Measurements from ENCODE around the gene CATSPERZ.
"Not testable (repeated sequence)": the region's sequence is repeated elsewhere in the genome, so short reads cannot be mapped to it uniquely, and the experiment has no call there.

The CATSPERZ gene

GRCh38 chr11:64318766-64319761 is 18.9 kb downstream of the CATSPERZ start:
- TF ChIP-seq POLR2AphosphoS5 (IDR thresholded peaks at IDR 0.05; ENCODE audit: low read depth, low read length) (no peak), POLR2A (IDR thresholded peaks at IDR 0.05; ENCODE audit: low read depth, low read length) (no peak), TAF1 (IDR thresholded peaks at IDR 0.05; ENCODE audit: borderline replicate concordance, low read depth, low read length) (no peak)
- peak; percentile 54 for FAIRE-seq
- DNase-seq (ENCODE audit: insufficient read length), result no peak

- no peak for DNase-seq (ENCODE audit: insufficient read length)
- TF ChIP-seq POLR2AphosphoS5 (IDR thresholded peaks at IDR 0.05; ENCODE audit: low read depth, low read length) (no peak), POLR2A (IDR thresholded peaks at IDR 0.05; ENCODE audit: low read depth, low read length) (no peak), TAF1 (IDR thresholded peaks at IDR 0.05; ENCODE audit: borderline replicate concordance, low read depth, low read length) (no peak)
- no peak for FAIRE-seq
Measured at GRCh38 chr11:64320556-64320955, 20.4 kb downstream of the CATSPERZ start.

- TF ChIP-seq POLR2A (IDR thresholded peaks at IDR 0.05; ENCODE audit: low read depth, low read length) (no peak), POLR2AphosphoS5 (IDR thresholded peaks at IDR 0.05; ENCODE audit: low read depth, low read length) (no peak), TAF1 (IDR thresholded peaks at IDR 0.05; ENCODE audit: borderline replicate concordance, low read depth, low read length) (no peak)
- FAIRE-seq (no peak), DNase-seq (ENCODE audit: insufficient read length) (no peak)
Measured at GRCh38 chr11:64321026-64321425, 20.9 kb downstream of the CATSPERZ start.

- DNase-seq (ENCODE audit: insufficient read length) (no peak), FAIRE-seq (no peak)
- no peak for TF ChIP-seq POLR2A (IDR thresholded peaks at IDR 0.05; ENCODE audit: low read depth, low read length)
- no peak for TF ChIP-seq POLR2AphosphoS5 (IDR thresholded peaks at IDR 0.05; ENCODE audit: low read depth, low read length)
- TF ChIP-seq TAF1 (IDR thresholded peaks at IDR 0.05; ENCODE audit: borderline replicate concordance, low read depth, low read length), result no peak
Measured at GRCh38 chr11:64321533-64321932, 21.4 kb downstream of the CATSPERZ start.

GRCh38 chr11:64322925-64323260 is 22.7 kb downstream of the CATSPERZ start:
- TF ChIP-seq POLR2AphosphoS5 (IDR thresholded peaks at IDR 0.05; ENCODE audit: low read depth, low read length), result no peak
- TF ChIP-seq TAF1 (IDR thresholded peaks at IDR 0.05; ENCODE audit: borderline replicate concordance, low read depth, low read length), result no peak
- TF ChIP-seq POLR2A (IDR thresholded peaks at IDR 0.05; ENCODE audit: low read depth, low read length), result no peak
- DNase-seq (ENCODE audit: insufficient read length) (no peak), FAIRE-seq (no peak)

- DNase-seq (ENCODE audit: insufficient read length) (no peak), FAIRE-seq (no peak)
- TF ChIP-seq POLR2AphosphoS5 (IDR thresholded peaks at IDR 0.05; ENCODE audit: low read depth, low read length) (no peak), TAF1 (IDR thresholded peaks at IDR 0.05; ENCODE audit: borderline replicate concordance, low read depth, low read length) (no peak), POLR2A (IDR thresholded peaks at IDR 0.05; ENCODE audit: low read depth, low read length) (no peak)
Measured at GRCh38 chr11:64323373-64323772, 23.2 kb downstream of the CATSPERZ start.

- FAIRE-seq; DNase-seq (ENCODE audit: insufficient read length): not testable (repeated sequence)
Measured at GRCh38 chr11:64323984-64324383, 23.8 kb downstream of the CATSPERZ start.

GRCh38 chr11:64324692-64325469 is 24.7 kb downstream of the CATSPERZ start:
- FAIRE-seq (peak; percentile 33), DNase-seq (ENCODE audit: insufficient read length) (no peak)
- TF ChIP-seq TAF1 (IDR thresholded peaks at IDR 0.05; ENCODE audit: borderline replicate concordance, low read depth, low read length) (no peak), POLR2A (IDR thresholded peaks at IDR 0.05; ENCODE audit: low read depth, low read length) (no peak)

- FAIRE-seq, result no peak
- DNase-seq (ENCODE audit: insufficient read length), result no peak
- no peak for TF ChIP-seq POLR2A (IDR thresholded peaks at IDR 0.05; ENCODE audit: low read depth, low read length)
- no peak for TF ChIP-seq TAF1 (IDR thresholded peaks at IDR 0.05; ENCODE audit: borderline replicate concordance, low read depth, low read length)
- no peak for TF ChIP-seq POLR2AphosphoS5 (IDR thresholded peaks at IDR 0.05; ENCODE audit: low read depth, low read length)
Measured at GRCh38 chr11:64327375-64327774, 27.2 kb downstream of the CATSPERZ start.

- TF ChIP-seq TAF1 (IDR thresholded peaks at IDR 0.05; ENCODE audit: borderline replicate concordance, low read depth, low read length) (no peak), POLR2AphosphoS5 (IDR thresholded peaks at IDR 0.05; ENCODE audit: low read depth, low read length) (no peak), POLR2A (IDR thresholded peaks at IDR 0.05; ENCODE audit: low read depth, low read length) (no peak)
- no peak for FAIRE-seq
Measured at GRCh38 chr11:64327993-64328392, 27.8 kb downstream of the CATSPERZ start.

GRCh38 chr11:64330888-64331287 is 30.7 kb downstream of the CATSPERZ start:
- TF ChIP-seq POLR2A (IDR thresholded peaks at IDR 0.05; ENCODE audit: low read depth, low read length), result no peak
- FAIRE-seq, result no peak
- DNase-seq (ENCODE audit: insufficient read length), result no peak

More at GRCh38 chr11:64327993-64328392, 27.8 kb downstream of the CATSPERZ start:
- DNase-seq (ENCODE audit: insufficient read length), result no peak
